ENCODE results near the gene TJP2. TPM values are rescaled to one million over a fixed set of nuclear protein-coding genes. Genes with fewer than 3 reads are reported as not detected.

TJP2 gene
- total RNA-seq, 2 experiments from 2014 or later, result 2.1 to 3.2 TPM

GRCh38 chr9:69307446-69308205 is 133.5 kb downstream of the TJP2 start:
- ATAC-seq (ENCODE audit: low read depth) (no peak), DNase-seq (no peak)
- Mint-ChIP-seq H3K36me3 (peaks cover 2% of the 10 kb centered on the region), H3K27ac (no peak overlapping the region), H3K4me1 (no peaks in the 10 kb centered on the region), H3K27me3 (peaks cover 4% of the 10 kb centered on the region), H3K4me3 (no peak overlapping the region), H3K9me3 (peaks cover 8% of the 10 kb centered on the region)
- POLR2A ChIA-PET, result no interaction called here

- ATAC-seq (ENCODE audit: low read depth) (no peak), DNase-seq (no peak)
- H3K4me3 Mint-ChIP-seq, result no peak overlapping the region
- H3K4me1 Mint-ChIP-seq, result no peaks in the 10 kb centered on the region
- POLR2A ChIA-PET, result no interaction called here
- H3K36me3 Mint-ChIP-seq, result peaks cover 2% of the 10 kb centered on the region
- H3K9me3 Mint-ChIP-seq, result peaks cover 8% of the 10 kb centered on the region
- peaks cover 4% of the 10 kb centered on the region for H3K27me3 Mint-ChIP-seq
- H3K27ac Mint-ChIP-seq, result no peak overlapping the region
Observed at GRCh38 chr9:69308206-69308931, 134.3 kb downstream of the TJP2 start.

- Mint-ChIP-seq H3K27ac (no peak overlapping the region), H3K4me1 (no peaks in the 10 kb centered on the region), H3K36me3 (peaks cover 2% of the 10 kb centered on the region), H3K9me3 (peaks cover 13% of the 10 kb centered on the region), H3K27me3 (peaks cover 6% of the 10 kb centered on the region), H3K4me3 (no peak overlapping the region)
- DNase-seq, result no peak
- POLR2A ChIA-PET, result no interaction called here
- ATAC-seq (ENCODE audit: low read depth), result no peak
Observed at GRCh38 chr9:69313175-69313574, 139.1 kb downstream of the TJP2 start.

- ATAC-seq (ENCODE audit: low read depth) (no peak), DNase-seq (no peak)
- Mint-ChIP-seq H3K4me1 (no peaks in the 10 kb centered on the region), H3K36me3 (peaks cover 2% of the 10 kb centered on the region), H3K9me3 (peaks cover 13% of the 10 kb centered on the region), H3K4me3 (no peak overlapping the region), H3K27ac (no peak overlapping the region), H3K27me3 (peaks cover 7% of the 10 kb centered on the region)
- POLR2A ChIA-PET, result no interaction called here
Observed at GRCh38 chr9:69314547-69314946, 140.5 kb downstream of the TJP2 start.

GRCh38 chr9:69317081-69317480 is 143.0 kb downstream of the TJP2 start:
- Mint-ChIP-seq H3K4me1 (no peaks in the 10 kb centered on the region), H3K27ac (no peak overlapping the region), H3K4me3 (no peak overlapping the region), H3K36me3 (peaks cover under 1% of the 10 kb centered on the region), H3K27me3 (peaks cover 12% of the 10 kb centered on the region), H3K9me3 (peaks cover 10% of the 10 kb centered on the region)
- DNase-seq, result no peak
- no peak for ATAC-seq (ENCODE audit: low read depth)
- POLR2A ChIA-PET, result no interaction called here

GRCh38 chr9:69317894-69318293 is 143.8 kb downstream of the TJP2 start:
- no peak for ATAC-seq (ENCODE audit: low read depth)
- H3K27me3 Mint-ChIP-seq, result peaks cover 16% of the 10 kb centered on the region
- H3K4me1 Mint-ChIP-seq, result no peaks in the 10 kb centered on the region
- H3K27ac Mint-ChIP-seq, result no peak overlapping the region
- H3K4me3 Mint-ChIP-seq, result no peak overlapping the region
- no peak for DNase-seq
- peaks cover 7% of the 10 kb centered on the region for H3K9me3 Mint-ChIP-seq
- POLR2A ChIA-PET, result no interaction called here
- H3K36me3 Mint-ChIP-seq, result no peaks in the 10 kb centered on the region

GRCh38 chr9:69319324-69320025 is 145.4 kb downstream of the TJP2 start:
- DNase-seq, result no peak
- no peak overlapping the region for H3K27ac Mint-ChIP-seq
- H3K27me3 Mint-ChIP-seq, result peaks cover 32% of the 10 kb centered on the region
- no peaks in the 10 kb centered on the region for H3K36me3 Mint-ChIP-seq
- no peaks in the 10 kb centered on the region for H3K4me1 Mint-ChIP-seq
- POLR2A ChIA-PET, result no interaction called here
- H3K9me3 Mint-ChIP-seq, result peaks cover 2% of the 10 kb centered on the region
- ATAC-seq (ENCODE audit: low read depth), result no peak
- H3K4me3 Mint-ChIP-seq, result no peak overlapping the region

GRCh38 chr9:69322256-69322655 is 148.2 kb downstream of the TJP2 start:
- ATAC-seq (ENCODE audit: low read depth) (no peak), DNase-seq (no peak)
- no peaks in the 10 kb centered on the region for H3K4me1 Mint-ChIP-seq
- peaks cover 2% of the 10 kb centered on the region for H3K9me3 Mint-ChIP-seq
- no peak overlapping the region for H3K4me3 Mint-ChIP-seq
- POLR2A ChIA-PET, result no interaction called here
- no peak overlapping the region for H3K27ac Mint-ChIP-seq
- H3K36me3 Mint-ChIP-seq, result no peaks in the 10 kb centered on the region
- H3K27me3 Mint-ChIP-seq, result peaks cover 50% of the 10 kb centered on the region

GRCh38 chr9:69323861-69324260 is 149.8 kb downstream of the TJP2 start:
- H3K27ac Mint-ChIP-seq, result no peak overlapping the region
- no peak for DNase-seq
- no peaks in the 10 kb centered on the region for H3K4me1 Mint-ChIP-seq
- peaks cover 57% of the 10 kb centered on the region for H3K27me3 Mint-ChIP-seq
- no peaks in the 10 kb centered on the region for H3K9me3 Mint-ChIP-seq
- ATAC-seq (ENCODE audit: low read depth), result no peak
- H3K4me3 Mint-ChIP-seq, result no peak overlapping the region
- POLR2A ChIA-PET, result no interaction called here
- no peaks in the 10 kb centered on the region for H3K36me3 Mint-ChIP-seq

Other genes starting within 250 kb of the TJP2 start
- not detected for gene PRKACG, start 160.2 kb upstream of the TJP2 start, total RNA-seq
- 10 to 100 TPM; 11.4 to 12.2 TPM for gene FXN, start 138.5 kb upstream of the TJP2 start, total RNA-seq
- not detected for gene ENTREP1, start 150.9 kb downstream of the TJP2 start, total RNA-seq